Measurements from ENCODE around the gene AGMO. TPM values are rescaled to one million over a fixed set of nuclear protein-coding genes. Genes with fewer than 3 reads are reported as not detected.
"Not testable (repeated sequence)": the region's sequence is repeated elsewhere in the genome, so short reads cannot be mapped to it uniquely, and the experiment has no call there.

AGMO gene
- polyA plus RNA-seq, 4 donors = 2.5 to 23.0 (median 9.9) TPM

DNA sequence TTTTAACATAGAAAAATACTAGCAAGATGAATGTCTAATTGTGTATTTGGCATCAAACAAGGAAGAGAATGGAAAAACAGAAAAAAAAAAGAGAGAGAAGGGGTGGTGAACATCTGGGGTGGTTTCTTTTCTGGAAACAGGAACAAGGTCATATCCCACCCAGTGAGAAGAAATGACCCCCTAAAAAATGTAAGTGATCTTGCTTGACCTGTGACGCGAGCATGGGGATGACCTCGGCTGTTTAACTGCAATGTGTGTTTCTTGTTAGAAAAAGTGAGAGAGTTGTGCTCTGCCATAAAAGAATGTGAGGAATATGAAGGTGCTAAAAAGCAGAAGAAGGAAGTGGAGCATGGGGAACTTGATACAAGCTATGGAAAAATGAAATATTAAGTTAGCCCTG is 258.5 kb downstream of the AGMO start:
- Histone ChIP-seq H3K9me3 (ENCODE audit: control insufficient read depth in 2 of 2, insufficient read depth in 1 of 2, low read depth in 1 of 2, low read length in 1 of 2) (no peaks in the 10 kb centered on the region), H3K4me3 (ENCODE audit: low read depth in 1 of 3, low read length in 3 of 3) (no peak overlapping the region), H3K27ac (ENCODE audit: low read depth in 1 of 3, low read length in 2 of 3) (no peak overlapping the region), H3K27me3 (ENCODE audit: control insufficient read depth in 3 of 3, insufficient read depth in 3 of 3, low read length in 3 of 3) (no peaks in the 10 kb centered on the region), H3K36me3 (ENCODE audit: control insufficient read depth in 3 of 3, insufficient read depth in 2 of 3, low read depth in 1 of 3, low read length in 3 of 3) (no peaks in the 10 kb centered on the region), H3K4me1 (ENCODE audit: control insufficient read depth in 3 of 3, insufficient read depth in 2 of 3, low read depth in 1 of 3, low read length in 2 of 3) (no peaks in the 10 kb centered on the region)
- 86 to 92% (median 87%) methylated on average over 3 of the region's 3 CpGs for WGBS, 3 donors
- FAIRE-seq (no peak), DNase-seq (no peak)

- H3K4me3 ChIP-seq (ENCODE audit: low read depth in 1 of 3, low read length in 3 of 3); H3K36me3 ChIP-seq (ENCODE audit: control insufficient read depth in 3 of 3, insufficient read depth in 2 of 3, low read depth in 1 of 3, low read length in 3 of 3); H3K4me1 ChIP-seq (ENCODE audit: control insufficient read depth in 3 of 3, insufficient read depth in 2 of 3, low read depth in 1 of 3, low read length in 2 of 3); FAIRE-seq; H3K9me3 ChIP-seq (ENCODE audit: control insufficient read depth in 2 of 2, insufficient read depth in 1 of 2, low read depth in 1 of 2, low read length in 1 of 2); DNase-seq; H3K27ac ChIP-seq (ENCODE audit: low read depth in 1 of 3, low read length in 2 of 3); H3K27me3 ChIP-seq (ENCODE audit: control insufficient read depth in 3 of 3, insufficient read depth in 3 of 3, low read length in 3 of 3): not testable (repeated sequence)
- 80 to 88% (median 84%) methylated on average over 6 of the region's 6 CpGs for WGBS, 3 donors
Observed at GRCh38 chr7:15300986-15301385, 260.8 kb downstream of the AGMO start.

DNA sequence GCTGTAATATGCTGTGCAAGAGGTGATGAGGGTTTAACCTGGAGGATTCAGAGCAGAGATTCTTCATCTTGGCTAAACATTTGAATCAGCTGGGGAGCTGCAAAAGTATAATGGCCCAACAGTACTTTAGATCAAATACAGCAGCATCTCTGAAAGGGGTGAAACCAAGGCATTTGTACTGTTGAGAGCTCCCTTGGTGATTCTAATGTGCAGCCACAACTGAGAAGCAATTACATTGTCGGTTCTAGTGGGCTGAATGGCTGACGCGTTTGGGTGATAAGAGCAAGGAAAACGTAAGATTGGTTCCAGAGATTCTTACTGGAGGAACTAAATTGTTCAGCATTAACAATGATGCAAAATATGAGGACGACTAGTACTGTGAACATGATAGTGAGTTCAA is 269.7 kb downstream of the AGMO start:
- FAIRE-seq (no peak), DNase-seq (no peak)
- no peaks in the 10 kb centered on the region for H3K4me1 ChIP-seq (ENCODE audit: control insufficient read depth in 3 of 3, insufficient read depth in 2 of 3, low read depth in 1 of 3, low read length in 2 of 3)
- H3K36me3 ChIP-seq (ENCODE audit: control insufficient read depth in 3 of 3, insufficient read depth in 2 of 3, low read depth in 1 of 3, low read length in 3 of 3) = no peaks in the 10 kb centered on the region
- H3K27ac ChIP-seq (ENCODE audit: low read depth in 1 of 3, low read length in 2 of 3) = no peak overlapping the region
- WGBS, 3 donors = 71 to 83% (median 73%) methylated on average over 5 of the region's 5 CpGs
- no peak overlapping the region for H3K4me3 ChIP-seq (ENCODE audit: low read depth in 1 of 3, low read length in 3 of 3)
- H3K27me3 ChIP-seq (ENCODE audit: control insufficient read depth in 3 of 3, insufficient read depth in 3 of 3, low read length in 3 of 3) = no peaks in the 10 kb centered on the region
- no peaks in the 10 kb centered on the region for H3K9me3 ChIP-seq (ENCODE audit: control insufficient read depth in 2 of 2, insufficient read depth in 1 of 2, low read depth in 1 of 2, low read length in 1 of 2)

DNA sequence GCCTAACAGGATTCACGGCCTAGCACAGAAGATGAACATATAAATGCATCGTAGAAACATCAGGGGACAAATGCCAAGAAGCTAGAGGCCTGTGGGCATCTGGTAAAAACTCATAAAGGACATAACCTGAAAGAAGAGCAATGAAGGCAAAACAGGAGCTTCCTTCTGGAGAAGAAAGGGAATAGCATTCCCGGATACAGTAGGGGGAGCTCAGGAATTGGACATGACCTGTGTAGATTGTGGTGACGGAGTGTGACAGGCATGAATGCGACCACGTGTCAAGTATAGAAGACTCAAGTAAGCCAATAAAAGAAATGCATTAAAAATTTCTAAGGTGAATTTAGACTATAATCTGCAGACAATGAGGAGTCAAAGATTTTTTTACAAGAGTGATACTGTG is 270.1 kb downstream of the AGMO start:
- H3K36me3 ChIP-seq (ENCODE audit: control insufficient read depth in 3 of 3, insufficient read depth in 2 of 3, low read depth in 1 of 3, low read length in 3 of 3) = no peaks in the 10 kb centered on the region
- FAIRE-seq (no peak), DNase-seq (no peak)
- H3K27me3 ChIP-seq (ENCODE audit: control insufficient read depth in 3 of 3, insufficient read depth in 3 of 3, low read length in 3 of 3) = no peaks in the 10 kb centered on the region
- H3K4me3 ChIP-seq (ENCODE audit: low read depth in 1 of 3, low read length in 3 of 3) = no peak overlapping the region
- WGBS, 3 donors = 68 to 81% (median 73%) methylated on average over 6 of the region's 6 CpGs
- H3K27ac ChIP-seq (ENCODE audit: low read depth in 1 of 3, low read length in 2 of 3) = no peak overlapping the region
- H3K9me3 ChIP-seq (ENCODE audit: control insufficient read depth in 2 of 2, insufficient read depth in 1 of 2, low read depth in 1 of 2, low read length in 1 of 2) = no peaks in the 10 kb centered on the region
- H3K4me1 ChIP-seq (ENCODE audit: control insufficient read depth in 3 of 3, insufficient read depth in 2 of 3, low read depth in 1 of 3, low read length in 2 of 3) = no peaks in the 10 kb centered on the region

GRCh38 chr7:15288741-15289140 is 273.1 kb downstream of the AGMO start:
- H3K27ac ChIP-seq (ENCODE audit: low read depth in 1 of 3, low read length in 2 of 3) = no peak overlapping the region
- H3K27me3 ChIP-seq (ENCODE audit: control insufficient read depth in 3 of 3, insufficient read depth in 3 of 3, low read length in 3 of 3) = no peaks in the 10 kb centered on the region
- H3K4me1 ChIP-seq (ENCODE audit: control insufficient read depth in 3 of 3, insufficient read depth in 2 of 3, low read depth in 1 of 3, low read length in 2 of 3) = no peaks in the 10 kb centered on the region
- H3K9me3 ChIP-seq (ENCODE audit: control insufficient read depth in 2 of 2, insufficient read depth in 1 of 2, low read depth in 1 of 2, low read length in 1 of 2) = no peaks in the 10 kb centered on the region
- no peak overlapping the region for H3K4me3 ChIP-seq (ENCODE audit: low read depth in 1 of 3, low read length in 3 of 3)
- DNase-seq = no peak
- H3K36me3 ChIP-seq (ENCODE audit: control insufficient read depth in 3 of 3, insufficient read depth in 2 of 3, low read depth in 1 of 3, low read length in 3 of 3) = no peaks in the 10 kb centered on the region
- no peak for FAIRE-seq
- 57 to 67% (median 64%) methylated on average over 2 of the region's 2 CpGs for WGBS, 3 donors

DNA sequence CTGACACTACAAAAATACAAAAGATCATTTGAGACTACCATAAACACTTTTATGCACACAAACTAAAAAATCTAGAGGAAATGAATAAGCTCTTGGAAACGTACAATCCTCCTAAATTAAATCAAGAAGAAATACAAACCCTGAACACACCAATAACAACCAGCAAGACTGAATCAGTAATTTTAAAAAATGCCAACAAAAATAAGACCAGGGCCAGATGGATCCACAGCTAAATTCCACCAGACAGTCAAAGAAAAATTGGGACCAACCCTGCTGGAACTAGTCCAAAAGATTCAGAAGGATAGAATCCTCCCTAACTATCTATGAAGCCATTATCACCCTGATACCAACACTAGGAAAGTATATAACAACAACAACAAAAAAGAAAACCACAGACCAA is 277.4 kb downstream of the AGMO start:
- peaks cover 0 to 19% of the 10 kb centered on the region in 2 donors for H3K9me3 ChIP-seq (ENCODE audit: control insufficient read depth in 2 of 2, insufficient read depth in 1 of 2, low read depth in 1 of 2, low read length in 1 of 2)
- H3K4me3 ChIP-seq (ENCODE audit: low read depth in 1 of 3, low read length in 3 of 3) = no peak overlapping the region
- no peak for FAIRE-seq
- no peak for DNase-seq
- H3K27me3 ChIP-seq (ENCODE audit: control insufficient read depth in 3 of 3, insufficient read depth in 3 of 3, low read length in 3 of 3) = no peaks in the 10 kb centered on the region
- no peaks in the 10 kb centered on the region for H3K36me3 ChIP-seq (ENCODE audit: control insufficient read depth in 3 of 3, insufficient read depth in 2 of 3, low read depth in 1 of 3, low read length in 3 of 3)
- H3K4me1 ChIP-seq (ENCODE audit: control insufficient read depth in 3 of 3, insufficient read depth in 2 of 3, low read depth in 1 of 3, low read length in 2 of 3) = no peaks in the 10 kb centered on the region
- 47 to 72% (median 47%) methylated on average over 1 of the region's 1 CpG for WGBS, 3 donors
- no peak overlapping the region for H3K27ac ChIP-seq (ENCODE audit: low read depth in 1 of 3, low read length in 2 of 3)

DNA sequence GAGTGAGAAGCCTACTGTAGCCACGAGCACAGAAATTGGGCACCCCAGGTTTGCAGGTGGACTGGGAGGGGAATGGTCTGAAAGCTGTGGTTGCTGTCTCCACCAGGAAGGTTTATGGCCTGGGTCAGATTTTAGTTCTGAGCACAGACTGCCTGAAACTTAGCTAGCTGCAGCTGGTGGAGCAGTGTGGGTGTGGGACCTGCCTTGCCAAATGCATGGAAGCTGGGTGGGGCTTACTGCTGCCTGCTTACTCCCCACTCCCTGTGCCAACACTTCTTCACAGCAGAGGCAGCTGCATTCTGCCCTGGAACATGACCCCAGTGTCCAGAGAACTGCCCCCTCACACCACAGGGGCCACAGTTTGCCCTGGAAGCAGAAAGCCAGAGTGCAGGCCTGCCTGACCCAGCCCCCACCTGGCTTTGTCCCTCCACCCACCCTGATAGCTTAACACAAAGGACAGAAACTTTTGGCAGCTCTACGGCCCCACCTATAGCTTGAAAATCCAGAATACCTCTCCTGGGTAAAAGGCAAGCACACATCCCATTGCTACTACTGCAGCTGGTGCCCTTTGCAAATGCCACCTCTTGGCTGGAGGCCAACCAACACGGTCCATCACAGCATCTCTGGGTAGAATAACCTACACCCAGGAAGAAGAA is 281.6 kb downstream of the AGMO start:
- WGBS, 3 donors = 55 to 67% (median 62%) methylated on average over 3 of the region's 3 CpGs
- no peaks in the 10 kb centered on the region for H3K4me1 ChIP-seq (ENCODE audit: control insufficient read depth in 3 of 3, insufficient read depth in 2 of 3, low read depth in 1 of 3, low read length in 2 of 3)
- no peak for DNase-seq
- H3K4me3 ChIP-seq (ENCODE audit: low read depth in 1 of 3, low read length in 3 of 3) = no peak overlapping the region
- H3K27ac ChIP-seq (ENCODE audit: low read depth in 1 of 3, low read length in 2 of 3) = no peak overlapping the region
- H3K9me3 ChIP-seq (ENCODE audit: control insufficient read depth in 2 of 2, insufficient read depth in 1 of 2, low read depth in 1 of 2, low read length in 1 of 2) = peaks cover 0 to 35% of the 10 kb centered on the region in 2 donors
- no peaks in the 10 kb centered on the region for H3K36me3 ChIP-seq (ENCODE audit: control insufficient read depth in 3 of 3, insufficient read depth in 2 of 3, low read depth in 1 of 3, low read length in 3 of 3)
- H3K27me3 ChIP-seq (ENCODE audit: control insufficient read depth in 3 of 3, insufficient read depth in 3 of 3, low read length in 3 of 3) = no peaks in the 10 kb centered on the region
- FAIRE-seq = no peak

- WGBS, 3 donors = 68 to 91% (median 77%) methylated on average over 1 of the region's 1 CpG
- H3K4me1 ChIP-seq (ENCODE audit: control insufficient read depth in 3 of 3, insufficient read depth in 2 of 3, low read depth in 1 of 3, low read length in 2 of 3) = no peaks in the 10 kb centered on the region
- H3K27me3 ChIP-seq (ENCODE audit: control insufficient read depth in 3 of 3, insufficient read depth in 3 of 3, low read length in 3 of 3) = no peaks in the 10 kb centered on the region
- no peak overlapping the region for H3K4me3 ChIP-seq (ENCODE audit: low read depth in 1 of 3, low read length in 3 of 3)
- no peaks in the 10 kb centered on the region for H3K36me3 ChIP-seq (ENCODE audit: control insufficient read depth in 3 of 3, insufficient read depth in 2 of 3, low read depth in 1 of 3, low read length in 3 of 3)
- FAIRE-seq = no peak
- H3K27ac ChIP-seq (ENCODE audit: low read depth in 1 of 3, low read length in 2 of 3) = no peak overlapping the region
- H3K9me3 ChIP-seq (ENCODE audit: control insufficient read depth in 2 of 2, insufficient read depth in 1 of 2, low read depth in 1 of 2, low read length in 1 of 2) = peaks cover 0 to 35% of the 10 kb centered on the region in 2 donors
- DNase-seq = no peak
Observed at GRCh38 chr7:15279640-15280039, 282.2 kb downstream of the AGMO start.

DNA sequence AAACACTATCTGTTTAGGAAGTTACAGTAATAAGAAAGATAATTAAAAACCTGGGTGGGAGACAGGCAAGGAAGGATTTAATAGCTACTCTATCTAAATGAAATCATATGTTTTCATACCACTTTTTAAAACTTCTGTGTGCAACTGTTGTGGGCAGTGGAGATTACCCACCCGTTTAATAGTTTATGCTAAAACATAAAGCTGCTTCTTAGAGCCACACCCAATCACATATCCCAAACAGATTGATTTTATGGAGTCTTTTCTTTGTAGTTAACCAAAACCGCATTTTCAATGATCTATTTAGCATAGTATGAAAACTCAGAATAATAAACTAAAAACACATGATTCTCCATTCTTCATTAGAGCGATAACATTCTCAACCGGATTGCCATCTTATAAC is 304.1 kb downstream of the AGMO start:
- WGBS, 3 donors = 91 to 93% (median 92%) methylated on average over 4 of the region's 4 CpGs
- H3K36me3 ChIP-seq (ENCODE audit: control insufficient read depth in 3 of 3, insufficient read depth in 2 of 3, low read depth in 1 of 3, low read length in 3 of 3) = no peaks in the 10 kb centered on the region

More for the DNA sequence above, 304.1 kb downstream of the AGMO start:
- Histone ChIP-seq H3K27me3 (ENCODE audit: control insufficient read depth in 3 of 3, insufficient read depth in 3 of 3, low read length in 3 of 3) (no peaks in the 10 kb centered on the region), H3K9me3 (ENCODE audit: control insufficient read depth in 2 of 2, insufficient read depth in 1 of 2, low read depth in 1 of 2, low read length in 1 of 2) (peaks cover 0 to 5% of the 10 kb centered on the region in 2 donors), H3K27ac (ENCODE audit: low read depth in 1 of 3, low read length in 2 of 3) (no peak overlapping the region), H3K4me3 (ENCODE audit: low read depth in 1 of 3, low read length in 3 of 3) (no peak overlapping the region), H3K4me1 (ENCODE audit: control insufficient read depth in 3 of 3, insufficient read depth in 2 of 3, low read depth in 1 of 3, low read length in 2 of 3) (no peaks in the 10 kb centered on the region)
- FAIRE-seq (no peak), DNase-seq (no peak)

All from small intestine (tissue), 7 donors.